GM19193 (cell line): ENCODE measurements around the gene TBX15.

Experiments used
- POLR2A ChIP-seq: IDR thresholded peaks from 4 replicates; pipeline ENCODE4 v1.6.1; 2011; ENCODE audit not compliant: insufficient read depth, insufficient read length; ENCODE audit errors: extremely low read depth

TBX15 gene

DNA sequence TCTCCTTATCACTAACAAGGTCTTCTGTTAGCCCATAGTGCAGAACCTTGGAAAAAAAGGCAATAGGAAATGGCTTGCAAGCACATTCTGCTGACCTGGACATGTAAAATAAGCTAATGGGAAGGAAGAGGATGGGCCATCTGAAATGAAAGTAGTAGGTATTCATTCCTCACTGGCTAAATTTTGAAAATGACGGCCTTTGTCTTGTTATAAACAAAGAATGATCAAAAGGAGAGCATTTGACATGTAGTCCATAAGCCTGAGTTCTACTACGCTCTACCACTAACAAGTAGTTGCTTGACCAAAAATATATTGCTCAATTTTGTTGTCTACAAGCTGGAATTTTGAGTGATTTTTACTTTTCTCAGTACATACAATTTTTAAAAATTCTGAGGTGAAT is 75.6 kb downstream of the TBX15 start:
- TF ChIP-seq POLR2A = no peak

GRCh38 chr1:118911571-118911970 is 76.6 kb downstream of the TBX15 start:
- no peak for TF ChIP-seq POLR2A

GRCh38 chr1:118907466-118907865 is 80.7 kb downstream of the TBX15 start:
- TF ChIP-seq POLR2A = no peak

DNA sequence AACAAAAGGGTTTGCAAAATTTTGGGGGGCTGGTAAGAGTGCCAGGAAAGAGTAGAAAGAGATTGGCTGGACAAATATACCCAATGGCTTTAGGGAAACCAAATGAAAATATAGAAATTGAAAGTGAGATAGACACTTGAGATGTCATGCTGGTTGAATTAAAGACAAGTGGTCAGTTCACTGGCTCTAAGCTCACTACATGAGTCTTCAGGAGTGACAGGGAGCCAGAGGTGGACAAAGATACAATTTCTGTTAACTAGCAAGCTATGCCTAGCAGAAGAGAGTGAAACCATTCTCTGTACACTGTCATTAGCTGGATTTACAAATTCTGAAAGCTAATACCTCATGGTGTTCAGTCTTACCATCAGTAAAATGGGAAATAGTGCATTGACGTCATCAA is 82.5 kb downstream of the TBX15 start:
- no peak for TF ChIP-seq POLR2A

GRCh38 chr1:118905196-118905595 is 82.9 kb downstream of the TBX15 start:
- no peak for TF ChIP-seq POLR2A

GRCh38 chr1:118902711-118903191 is 85.4 kb downstream of the TBX15 start:
- no peak for TF ChIP-seq POLR2A

GRCh38 chr1:118902299-118902698 is 85.8 kb downstream of the TBX15 start:
- TF ChIP-seq POLR2A = no peak

DNA sequence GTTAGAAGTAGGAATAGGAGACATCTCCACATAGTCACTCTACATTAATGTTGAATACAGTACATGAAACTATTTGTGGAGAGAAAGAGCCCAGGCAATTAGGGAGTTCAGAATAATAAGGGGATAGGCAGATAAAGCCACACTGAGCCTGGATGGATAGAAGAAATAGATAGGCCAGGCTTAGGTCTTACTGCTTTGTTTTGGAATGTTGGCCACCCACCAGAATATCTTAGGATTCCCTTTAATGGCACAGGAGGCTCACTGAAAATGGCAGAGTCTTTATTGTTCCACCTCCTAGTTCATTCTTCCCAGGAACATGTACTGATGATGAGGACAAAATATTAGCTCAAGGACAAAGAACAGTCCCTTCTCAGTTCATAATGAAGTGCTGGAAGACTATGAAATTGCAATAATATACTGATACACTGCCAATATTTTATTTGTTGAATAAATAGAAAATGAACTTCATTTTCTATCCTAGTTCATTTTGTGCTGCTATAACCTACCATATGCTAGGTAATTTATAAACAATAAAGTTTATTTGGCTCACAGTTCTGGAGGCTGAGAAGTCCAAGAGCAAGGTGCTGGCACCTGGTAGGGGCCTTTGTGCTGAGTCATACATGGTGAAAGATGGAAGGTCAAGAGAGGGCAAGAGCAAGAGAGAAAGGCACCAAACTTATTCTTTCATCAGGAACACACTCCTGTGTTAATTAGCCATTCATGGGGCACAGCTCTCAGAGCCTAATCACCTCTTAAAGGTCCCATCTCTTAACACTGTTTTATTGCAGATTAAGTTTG is 87.3 kb downstream of the TBX15 start:
- TF ChIP-seq POLR2A = no peak

- no peak for TF ChIP-seq POLR2A
These were observed 88.8 kb downstream of the TBX15 start for GRCh38 chr1:118899340-118899739.

GRCh38 chr1:118898712-118899111 is 89.4 kb downstream of the TBX15 start:
- TF ChIP-seq POLR2A = no peak

GRCh38 chr1:118896416-118896815 is 91.7 kb downstream of the TBX15 start:
- no peak for TF ChIP-seq POLR2A

DNA sequence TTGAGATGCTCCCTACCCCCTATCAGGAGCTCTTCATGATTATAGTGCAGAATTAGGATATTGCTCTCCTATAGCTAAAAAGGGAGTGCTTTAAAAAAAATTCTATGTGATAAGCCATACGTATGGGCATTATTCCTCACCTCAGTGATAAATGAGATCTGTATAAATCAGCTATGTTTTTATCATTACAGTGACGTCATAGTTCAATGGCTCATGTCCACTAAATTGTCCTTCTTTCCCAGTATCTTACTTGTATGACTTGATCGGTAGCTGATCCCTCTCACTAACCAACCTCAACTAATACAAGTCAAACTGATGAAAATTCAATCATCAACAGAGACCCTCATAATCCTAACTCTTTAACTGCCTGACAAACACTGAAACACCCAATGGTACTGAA is 93.3 kb downstream of the TBX15 start:
- TF ChIP-seq POLR2A = no peak

- TF ChIP-seq POLR2A = no peak
These were observed 97.2 kb downstream of the TBX15 start for GRCh38 chr1:118890851-118891384.

DNA sequence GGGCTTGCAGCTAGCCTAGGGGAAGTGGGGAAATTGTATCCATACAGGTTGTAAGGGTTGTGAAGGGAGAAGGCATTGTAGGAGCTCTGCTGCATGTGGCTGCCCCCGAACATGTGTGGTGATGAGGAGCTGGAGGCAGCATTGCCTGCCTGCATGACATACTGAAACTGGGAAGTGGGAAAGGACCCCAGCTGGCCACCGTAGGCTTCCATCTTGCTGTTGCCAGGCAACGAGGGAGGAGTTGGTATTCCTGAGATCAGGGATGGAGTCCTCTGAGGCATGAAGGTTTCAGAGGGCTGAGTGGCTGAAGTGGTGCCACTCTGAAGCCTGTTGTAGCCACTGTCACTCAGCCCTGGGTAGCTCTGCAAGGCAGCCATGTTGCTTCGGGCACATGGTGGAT is 103.2 kb downstream of the TBX15 start:
- TF ChIP-seq POLR2A = no peak

DNA sequence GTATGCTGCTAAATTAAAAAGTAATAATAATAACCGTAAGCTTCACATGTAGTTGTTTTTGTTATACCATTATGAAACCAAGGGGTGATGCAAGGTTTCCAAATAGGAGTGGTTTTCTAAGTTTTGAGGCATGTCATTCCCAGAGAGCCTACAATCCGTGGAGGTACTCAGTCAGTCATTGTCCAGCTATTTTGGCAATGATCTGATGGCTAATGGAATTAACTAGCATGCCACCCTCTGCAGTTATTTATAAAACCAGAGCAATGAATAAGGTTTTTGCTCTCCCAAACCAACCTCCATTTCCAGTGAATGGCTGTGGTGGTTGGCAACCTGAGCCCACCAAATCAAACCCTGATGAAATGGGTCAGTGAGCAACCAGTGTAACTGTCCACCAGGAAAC is 106.4 kb downstream of the TBX15 start:
- TF ChIP-seq POLR2A = no peak

- no peak for TF ChIP-seq POLR2A
These were observed 109.5 kb downstream of the TBX15 start for GRCh38 chr1:118878661-118879060.
